Smooth muscle cell of the coronary artery (primary cell): ENCODE data around the gene TCN2. TPM values are rescaled to one million over a fixed set of nuclear protein-coding genes. Genes with fewer than 3 reads are reported as not detected.

Experiments used
- total RNA-seq: library from RNA; depleted of rRNA; stranded (reverse); fragments of >200 nt; gene quantifications from 2 replicates; pipeline ENCODE4 v1.2.3, GENCODE V29; 2014; ENCODE audit warnings: low replicate concordance

The TCN2 gene
- total RNA-seq = 4.6 and 4.9 TPM in 2 replicates

DNA sequence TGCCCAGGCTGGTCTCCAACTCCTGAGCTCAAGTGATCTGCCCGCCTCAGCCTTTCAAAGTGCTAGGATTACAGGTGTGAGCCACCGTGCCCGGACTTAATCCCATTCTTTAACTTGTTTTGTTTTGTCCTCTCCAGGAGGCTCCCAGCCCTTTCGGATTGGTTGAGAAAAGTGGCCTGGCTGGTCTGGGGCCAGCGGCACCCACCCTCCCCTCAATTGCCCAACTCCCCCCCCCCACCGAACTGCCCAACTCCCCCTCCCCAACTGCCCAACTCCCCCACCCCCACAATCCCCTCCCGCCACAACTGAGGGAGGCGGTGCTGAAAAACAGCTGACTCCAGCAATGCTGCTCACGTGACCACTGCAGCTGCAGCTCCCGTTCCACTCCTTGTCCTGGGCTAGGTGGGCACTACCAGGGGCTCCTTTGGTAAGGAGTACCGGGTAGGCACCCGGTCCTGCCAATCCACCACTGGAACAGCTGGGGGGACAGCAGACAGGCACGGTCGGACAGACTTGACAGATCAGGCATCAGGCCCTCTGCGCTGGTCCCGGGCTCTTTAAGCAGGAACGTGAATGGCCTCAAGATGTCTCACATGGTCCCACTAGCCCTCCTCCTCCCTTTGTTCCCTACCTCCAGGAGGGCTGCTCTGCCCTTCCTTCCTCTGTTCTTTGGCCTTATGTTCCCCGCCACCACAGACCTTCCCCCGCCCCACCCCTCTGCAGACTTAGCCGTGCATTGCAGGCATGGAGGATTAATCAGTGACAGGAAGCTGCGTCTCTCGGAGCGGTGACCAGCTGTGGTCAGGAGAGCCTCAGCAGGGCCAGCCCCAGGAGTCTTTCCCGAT, at the start of gene TCN2:
TCN2 (plus strand) TSS at position 720 of the 845 bp plus-strand sequence. CDS start 158 bp downstream, outside the sequence.

DNA sequence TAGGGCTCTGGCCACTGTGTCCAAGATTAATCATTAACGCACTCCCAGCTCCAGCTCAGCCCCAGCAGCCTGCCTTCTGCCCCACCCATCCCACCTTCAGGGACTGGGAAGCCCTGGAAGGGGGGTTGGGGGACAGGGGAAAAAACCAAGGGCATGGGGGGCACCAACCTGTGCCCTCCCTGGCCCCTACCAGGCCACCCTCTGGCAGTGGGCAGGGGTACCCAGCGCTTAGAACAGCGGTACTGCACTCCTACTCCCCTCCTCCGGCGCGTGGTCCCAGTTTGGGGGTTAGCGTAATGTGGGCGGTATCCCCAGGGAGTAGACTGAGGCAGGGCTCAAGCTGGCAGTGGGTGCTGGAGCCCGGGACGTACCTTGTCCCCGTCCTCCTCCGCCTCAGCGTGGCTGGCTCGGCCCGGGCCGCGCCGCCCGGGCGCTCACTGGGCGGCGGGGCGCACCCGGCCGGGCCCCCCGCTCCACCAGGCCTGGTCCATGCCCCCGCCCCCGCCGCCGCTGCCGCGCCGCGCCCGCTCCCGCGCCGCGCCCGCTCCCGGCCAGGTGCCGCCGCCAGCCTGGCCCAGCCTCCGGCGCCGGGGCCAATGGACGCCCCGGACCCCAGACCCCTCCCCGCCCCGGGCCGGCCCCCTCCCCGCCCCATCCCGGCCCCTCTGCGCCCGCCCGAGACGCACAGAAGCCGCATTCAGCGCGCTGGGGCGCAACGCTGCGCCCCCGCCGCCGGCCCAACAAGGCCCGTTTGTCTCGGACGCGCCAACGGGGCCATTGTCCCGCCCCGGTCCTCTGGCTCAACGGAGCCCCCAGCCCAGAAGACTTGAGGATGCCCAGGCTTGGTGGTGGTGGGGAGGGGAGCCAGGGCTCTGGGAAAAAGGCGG, 32.6 kb upstream of the TCN2 start, which contains the start of gene GAL3ST1:
GAL3ST1 (minus strand) TSS at position 571 of the 887 bp plus-strand sequence. CDS start 17,273 bp downstream, outside the sequence.

DNA sequence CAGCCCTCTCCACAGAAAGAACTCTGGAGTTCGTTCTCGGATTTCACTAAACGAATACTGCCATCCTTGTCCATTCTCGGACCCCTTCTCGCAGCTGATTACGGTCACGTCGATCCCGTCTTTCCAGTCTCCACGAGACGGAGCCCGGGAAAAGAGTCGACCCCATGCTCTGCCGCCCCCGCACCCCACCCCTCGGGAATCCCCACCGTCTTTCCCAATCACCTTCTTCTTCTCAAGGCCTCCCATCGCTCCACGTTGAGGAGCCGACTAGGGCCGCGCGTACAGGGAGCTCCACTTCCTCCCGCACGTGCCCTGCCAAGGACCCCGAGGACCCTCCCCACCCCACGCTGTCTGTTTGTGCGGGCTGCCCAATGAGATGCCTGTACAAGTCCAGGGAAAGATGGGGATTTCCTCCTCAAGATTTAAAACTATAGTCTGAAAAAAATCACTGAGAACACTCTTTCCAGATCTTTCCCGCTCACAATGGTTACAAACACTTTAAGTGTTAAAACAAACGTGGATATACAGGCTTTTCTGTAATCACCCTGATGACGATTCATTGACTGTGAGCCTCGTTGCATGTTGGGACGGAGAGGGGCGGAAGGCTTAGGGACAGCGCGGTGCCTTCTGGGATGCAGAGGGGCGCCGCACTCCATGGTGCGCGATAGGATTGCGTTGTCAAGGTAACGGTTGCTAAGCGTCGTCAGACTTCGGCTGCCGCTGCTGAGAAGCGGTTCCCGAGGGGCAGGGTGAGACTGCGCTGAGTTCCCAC, 15.2 kb upstream of the TCN2 start, which contains the start of gene PES1:
PES1 (minus strand) TSS at position 323 of the 772 bp plus-strand sequence; CDS start at position 246, 77 bp downstream.

GRCh38 chr22:30635273-30636225, 28.6 kb downstream of the TCN2 start, which contains the start of gene SLC35E4:
Gene SLC35E4 (plus strand): TSS chr22:30635781. CDS start chr22:30636451, 670 bp downstream.

GRCh38 chr22:30667494-30668385, 60.8 kb downstream of the TCN2 start, which contains the start of gene DUSP18:
Gene DUSP18 (minus strand): TSS chr22:30667875. CDS start chr22:30664003, 3,872 bp downstream.

Other genes starting within 250 kb of the TCN2 start
- 18.3 and 27.5 TPM in 2 replicates for gene RNF215, start 219.8 kb upstream of the TCN2 start, total RNA-seq
- 3.9 and 33.7 TPM in 2 replicates for gene SEC14L2, start 210.2 kb upstream of the TCN2 start, total RNA-seq
- gene MTFP1, start 181.4 kb upstream of the TCN2 start, total RNA-seq = 3.2 and 11.4 TPM in 2 replicates
- not detected in 2 replicates for gene SEC14L3, start 135.2 kb upstream of the TCN2 start, total RNA-seq
- 0.35 TPM in 1 of 2 replicates, not detected in the other for gene SEC14L4, start 101.5 kb upstream of the TCN2 start, total RNA-seq
- 0.15 TPM in 1 of 2 replicates, not detected in the other for gene SEC14L6, start 60.4 kb upstream of the TCN2 start, total RNA-seq
- not detected in 2 replicates for gene GAL3ST1, start 32.5 kb upstream of the TCN2 start, total RNA-seq
- 99.5 and 152 TPM in 2 replicates for gene PES1, start 15.3 kb upstream of the TCN2 start, total RNA-seq
- gene SLC35E4, start 28.6 kb downstream of the TCN2 start, total RNA-seq = 5.7 and 7.7 TPM in 2 replicates
- 8.6 and 8.8 TPM in 2 replicates for gene DUSP18, start 60.7 kb downstream of the TCN2 start, total RNA-seq
- gene OSBP2, start 87.7 kb downstream of the TCN2 start, total RNA-seq = 0.45 and 9.5 TPM in 2 replicates